Endodermal cell (in vitro differentiated cells): Measurements from ENCODE around the gene MMP3. TPM values are rescaled to one million over a fixed set of nuclear protein-coding genes. Genes with fewer than 3 reads are reported as not detected.

Experiments used
- DNase-seq: peaks from one replicate; pipeline ENCODE4 v3.0.0-alpha.2; 2017
- H3K27ac ChIP-seq: 2 replicates; pipeline ENCODE4 v1.5.1; 2013; ENCODE audit warnings: mild to moderate bottlenecking, low read depth, low read length, moderate library complexity
- H3K27me3 ChIP-seq: 2 replicates; pipeline ENCODE4 v1.6.1; 2013; ENCODE audit warnings: mild to moderate bottlenecking, low read length, moderate library complexity; ENCODE audit not compliant: insufficient read depth, control insufficient read depth, poor library complexity, severe bottlenecking
- H3K36me3 ChIP-seq: 2 replicates; pipeline ENCODE4 v1.7.0; 2013; ENCODE audit warnings: mild to moderate bottlenecking, low read length, moderate library complexity; ENCODE audit not compliant: control insufficient read depth, insufficient read depth
- H3K4me1 ChIP-seq: one replicate; pipeline ENCODE4 v1.7.0; 2013; ENCODE audit warnings: low read length; ENCODE audit not compliant: control insufficient read depth, insufficient read depth
- H3K4me3 ChIP-seq: 2 replicates; pipeline ENCODE4 v1.5.1; 2013; ENCODE audit warnings: mild to moderate bottlenecking, low read length, moderate library complexity
- H3K9ac ChIP-seq: 2 replicates; pipeline ENCODE4 v1.6.1; 2013; ENCODE audit warnings: mild to moderate bottlenecking, low read length, moderate library complexity; ENCODE audit not compliant: poor library complexity, severe bottlenecking; ENCODE audit errors: extremely low read depth
- H3K9me3 ChIP-seq: 2 replicates; pipeline ENCODE4 v1.6.1; 2013; ENCODE audit warnings: mild to moderate bottlenecking, low read length, moderate library complexity; ENCODE audit not compliant: control insufficient read depth
- H3K27ac Mint-ChIP-seq: 2 replicates; pipeline ENCODE4 v1.8.0; 2020; ENCODE audit warnings: mixed read lengths
- H3K27me3 Mint-ChIP-seq: 2 replicates; pipeline ENCODE4 v1.8.0; 2021; ENCODE audit warnings: mild to moderate bottlenecking, mixed read lengths; ENCODE audit not compliant: insufficient read depth
- H3K36me3 Mint-ChIP-seq: 2 replicates; pipeline ENCODE4 v1.8.0; 2020; ENCODE audit warnings: low read depth, mixed read lengths
- H3K4me1 Mint-ChIP-seq: 2 replicates; pipeline ENCODE4 v1.8.0; 2020; ENCODE audit warnings: mixed read lengths
- H3K4me3 Mint-ChIP-seq: 2 replicates; pipeline ENCODE4 v1.8.0; 2020; ENCODE audit warnings: mild to moderate bottlenecking, moderate library complexity, mixed read lengths
- H3K9me3 Mint-ChIP-seq: 2 replicates; pipeline ENCODE4 v1.8.0; 2020; ENCODE audit warnings: mild to moderate bottlenecking, mixed read lengths
- WGBS, 2 experiments: methylation state at CpG; one replicate each; pipeline versions ENCODE4 v1.1.5 to v1.1.7; 2013; ENCODE audit warnings: missing lambda C conversion rate in 2 of 2, mixed read lengths in 1 of 2; ENCODE audit not compliant: insufficient coverage in 1 of 2, insufficient read length in 1 of 2; 5-methylcytosine and 5-hydroxymethylcytosine counted together
- total RNA-seq, 2 donors: library from RNA; stranded (reverse); fragmentation: NEBNext Ultra II Directional in 1 of 2; extraction: Animal tissue kit (Norgen Biotek cat#: 25700) in 1 of 2; gene quantifications; 2 replicates in 1 of 2; 3 replicates in 1 of 2; pipeline ENCODE4 v1.2.1, GENCODE V29; 2021
- TF ChIP-seq, protein P1 (sequence below): fragments of 200-600 bp; sonication (generic); conservative IDR thresholded peaks from 2 replicates; pipeline ENCODE4 v1.5.0; 2021; ENCODE audit warnings: antibody characterized with exemption, mild to moderate bottlenecking

Gene MMP3
- total RNA-seq, 2 donors from 2014 or later, result not detected

DNA sequence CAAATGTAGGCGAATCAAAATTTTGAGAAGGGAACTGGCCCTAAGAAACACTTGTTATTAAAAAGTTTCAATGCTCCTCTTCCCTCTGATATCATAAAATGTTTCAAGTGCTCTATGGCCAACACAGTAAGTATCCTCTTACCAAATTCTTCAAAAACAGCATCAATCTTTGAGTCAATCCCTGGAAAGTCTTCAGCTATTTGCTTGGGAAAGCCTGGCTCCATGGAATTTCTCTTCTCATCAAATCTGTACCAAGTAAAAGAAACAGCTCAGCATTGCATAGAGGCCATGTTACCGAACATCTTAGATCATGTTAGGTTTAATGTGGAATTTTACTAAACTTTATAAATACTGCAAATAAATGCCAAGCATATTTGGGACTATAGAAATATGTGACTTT is 6.3 kb downstream of the MMP3 start:
- Mint-ChIP-seq H3K27ac (no peak overlapping the region), H3K36me3 (no peaks in the 10 kb centered on the region), H3K27me3 (peaks cover 5% of the 10 kb centered on the region), H3K4me1 (peaks cover 13% of the 10 kb centered on the region), H3K4me3 (no peak overlapping the region), H3K9me3 (no peaks in the 10 kb centered on the region)
- WGBS, 2 experiments, result 92% methylated on average over 2 of the region's 2 CpGs; no CpG with 5 or more reads in 1 of the 2 experiments
- Histone ChIP-seq H3K4me3 (no peak overlapping the region), H3K27me3 (no peaks in the 10 kb centered on the region), H3K4me1 (no peaks in the 10 kb centered on the region), H3K36me3 (no peaks in the 10 kb centered on the region), H3K9ac (no peak overlapping the region), H3K27ac (no peak overlapping the region), H3K9me3 (no peaks in the 10 kb centered on the region)
- no peak for DNase-seq
- TF ChIP-seq, protein P1, sequence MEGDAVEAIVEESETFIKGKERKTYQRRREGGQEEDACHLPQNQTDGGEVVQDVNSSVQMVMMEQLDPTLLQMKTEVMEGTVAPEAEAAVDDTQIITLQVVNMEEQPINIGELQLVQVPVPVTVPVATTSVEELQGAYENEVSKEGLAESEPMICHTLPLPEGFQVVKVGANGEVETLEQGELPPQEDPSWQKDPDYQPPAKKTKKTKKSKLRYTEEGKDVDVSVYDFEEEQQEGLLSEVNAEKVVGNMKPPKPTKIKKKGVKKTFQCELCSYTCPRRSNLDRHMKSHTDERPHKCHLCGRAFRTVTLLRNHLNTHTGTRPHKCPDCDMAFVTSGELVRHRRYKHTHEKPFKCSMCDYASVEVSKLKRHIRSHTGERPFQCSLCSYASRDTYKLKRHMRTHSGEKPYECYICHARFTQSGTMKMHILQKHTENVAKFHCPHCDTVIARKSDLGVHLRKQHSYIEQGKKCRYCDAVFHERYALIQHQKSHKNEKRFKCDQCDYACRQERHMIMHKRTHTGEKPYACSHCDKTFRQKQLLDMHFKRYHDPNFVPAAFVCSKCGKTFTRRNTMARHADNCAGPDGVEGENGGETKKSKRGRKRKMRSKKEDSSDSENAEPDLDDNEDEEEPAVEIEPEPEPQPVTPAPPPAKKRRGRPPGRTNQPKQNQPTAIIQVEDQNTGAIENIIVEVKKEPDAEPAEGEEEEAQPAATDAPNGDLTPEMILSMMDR, result no peak

DNA sequence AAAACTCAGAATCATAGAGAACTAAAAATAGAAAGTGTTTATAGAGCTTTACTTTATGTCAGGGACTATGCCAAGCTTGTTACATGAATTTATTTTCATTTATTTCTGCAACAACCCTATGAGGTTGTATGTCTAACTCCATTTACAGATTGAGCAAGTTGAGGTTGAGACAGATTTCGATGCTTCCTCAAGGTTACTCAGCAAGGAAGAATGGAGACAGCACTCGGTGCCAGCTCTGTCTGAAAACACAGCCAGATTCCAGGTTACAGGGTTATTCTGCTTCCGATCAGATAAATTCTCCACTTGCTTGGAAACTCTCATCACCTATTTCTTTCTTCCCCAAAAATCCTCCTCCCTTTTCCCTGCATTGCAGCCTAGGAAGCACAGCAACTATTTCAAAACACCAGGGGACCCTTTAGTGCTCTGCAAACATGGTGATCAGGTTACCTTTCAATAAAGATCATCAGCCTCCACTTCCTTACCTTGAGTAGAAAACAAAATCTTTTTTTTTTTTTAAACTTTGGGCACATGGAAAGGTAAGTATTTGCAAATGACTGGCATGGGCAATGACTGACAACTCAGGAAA is 7.0 kb downstream of the MMP3 start:
- Histone ChIP-seq H3K4me1 (no peaks in the 10 kb centered on the region), H3K9me3 (no peaks in the 10 kb centered on the region), H3K27ac (no peak overlapping the region), H3K4me3 (no peak overlapping the region), H3K36me3 (no peaks in the 10 kb centered on the region), H3K27me3 (no peaks in the 10 kb centered on the region), H3K9ac (no peak overlapping the region)
- no peaks in the 10 kb centered on the region for H3K9me3 Mint-ChIP-seq
- DNase-seq, result no peak
- H3K27ac Mint-ChIP-seq, result no peak overlapping the region
- peaks cover 18% of the 10 kb centered on the region for H3K4me1 Mint-ChIP-seq
- 78 to 82% methylated on average over 3 of the region's 3 CpGs for WGBS, 2 experiments
- no peaks in the 10 kb centered on the region for H3K36me3 Mint-ChIP-seq
- peaks cover 9% of the 10 kb centered on the region for H3K27me3 Mint-ChIP-seq
- no peak overlapping the region for H3K4me3 Mint-ChIP-seq
- TF ChIP-seq, protein P1, result no peak

DNA sequence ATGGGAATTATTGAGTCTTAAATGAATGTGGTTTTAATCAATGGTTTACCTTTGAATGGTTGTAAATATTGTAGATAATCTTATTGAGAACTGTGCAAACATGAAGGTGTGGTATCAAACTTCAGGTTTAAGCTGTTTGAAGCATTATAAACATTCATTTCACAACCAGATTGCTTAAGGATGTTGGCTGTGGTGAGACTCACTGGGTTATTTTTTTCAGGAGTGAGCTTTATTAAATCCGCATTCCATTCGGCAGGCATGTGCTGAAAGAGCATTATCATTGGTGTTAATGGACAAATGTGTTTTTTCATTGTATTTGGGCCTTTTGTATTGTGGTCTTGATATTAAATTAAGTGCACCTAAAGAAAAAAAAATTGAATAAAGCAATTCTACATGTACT is 9.7 kb downstream of the MMP3 start:
- Mint-ChIP-seq H3K9me3 (no peaks in the 10 kb centered on the region), H3K27ac (no peak overlapping the region), H3K4me1 (peaks cover 18% of the 10 kb centered on the region), H3K4me3 (no peak overlapping the region), H3K27me3 (peaks cover 9% of the 10 kb centered on the region), H3K36me3 (no peaks in the 10 kb centered on the region)
- Histone ChIP-seq H3K27ac (no peak overlapping the region), H3K4me1 (no peaks in the 10 kb centered on the region), H3K9ac (no peak overlapping the region), H3K9me3 (no peaks in the 10 kb centered on the region), H3K36me3 (no peaks in the 10 kb centered on the region), H3K27me3 (no peaks in the 10 kb centered on the region), H3K4me3 (no peak overlapping the region)
- TF ChIP-seq, protein P1, result no peak
- no peak for DNase-seq
- WGBS, 2 experiments, result 98 to 100% methylated on average over 2 of the region's 2 CpGs
